HEK293 (cell line): Measurements from ENCODE around the gene SPAG5.

Experiments used
- GFI1B ChIP-seq: fragments of 450-650 bp; formaldehyde crosslinking; IDR thresholded peaks from 2 replicates; pipeline ENCODE4 v1.5.1; 2016; ENCODE audit warnings: missing biosample characterization, missing genetic modification characterization
- GLI4 ChIP-seq: fragments of 450-650 bp; formaldehyde crosslinking; IDR thresholded peaks from 2 replicates; pipeline ENCODE4 v1.5.1; 2016; ENCODE audit warnings: missing biosample characterization, missing genetic modification characterization
- HIC1 ChIP-seq: fragments of 450-650 bp; formaldehyde crosslinking; IDR thresholded peaks from 2 replicates; pipeline ENCODE4 v1.5.1; 2016; ENCODE audit warnings: missing biosample characterization, missing genetic modification characterization
- KLF9 ChIP-seq: fragments of 450-650 bp; formaldehyde crosslinking; IDR thresholded peaks from 2 replicates; pipeline ENCODE4 v1.5.1; 2016; ENCODE audit warnings: missing biosample characterization, missing genetic modification characterization, low read depth
- REPIN1 ChIP-seq: fragments of 450-650 bp; formaldehyde crosslinking; IDR thresholded peaks from 2 replicates; pipeline ENCODE4 v1.5.1; 2017; ENCODE audit warnings: missing biosample characterization, missing genetic modification characterization, low read depth
- SALL2 ChIP-seq: fragments of 450-650 bp; formaldehyde crosslinking; IDR thresholded peaks from 2 replicates; pipeline ENCODE4 v1.5.0; 2017; ENCODE audit warnings: missing biosample characterization, mild to moderate bottlenecking, missing genetic modification characterization, borderline replicate concordance
- SP2 ChIP-seq: fragments of 450-650 bp; formaldehyde crosslinking; IDR thresholded peaks from 2 replicates; pipeline ENCODE4 v1.5.1; 2016; ENCODE audit warnings: missing biosample characterization, missing genetic modification characterization
- WT1 ChIP-seq: fragments of 450-650 bp; formaldehyde crosslinking; IDR thresholded peaks from 2 replicates; pipeline ENCODE4 v1.5.1; 2016; ENCODE audit warnings: missing biosample characterization, missing genetic modification characterization
- ZBTB17 ChIP-seq: fragments of 450-650 bp; formaldehyde crosslinking; IDR thresholded peaks from 2 replicates; pipeline ENCODE4 v1.5.1; 2016; ENCODE audit warnings: missing biosample characterization, missing genetic modification characterization
- ZBTB20 ChIP-seq: fragments of 450-650 bp; formaldehyde crosslinking; IDR thresholded peaks from 2 replicates; pipeline ENCODE4 v1.5.1; 2016; ENCODE audit warnings: missing biosample characterization, missing genetic modification characterization
- ZFP37 ChIP-seq: fragments of 450-650 bp; formaldehyde crosslinking; IDR thresholded peaks from 2 replicates; pipeline ENCODE4 v1.5.1; 2016; ENCODE audit warnings: missing biosample characterization, missing genetic modification characterization
- ZNF121 ChIP-seq: fragments of 450-650 bp; formaldehyde crosslinking; IDR thresholded peaks from 2 replicates; pipeline ENCODE4 v1.5.1; 2016; ENCODE audit warnings: missing biosample characterization, missing genetic modification characterization
- ZNF174 ChIP-seq: fragments of 450-650 bp; formaldehyde crosslinking; IDR thresholded peaks from 2 replicates; pipeline ENCODE4 v1.5.0; 2017; ENCODE audit warnings: missing biosample characterization, mild to moderate bottlenecking, missing genetic modification characterization
- ZNF214 ChIP-seq: fragments of 450-650 bp; formaldehyde crosslinking; IDR thresholded peaks from 2 replicates; pipeline ENCODE4 v1.5.1; 2017; ENCODE audit warnings: missing biosample characterization, mild to moderate bottlenecking, missing genetic modification characterization, borderline replicate concordance
- ZNF274 ChIP-seq, 2 experiments: fragments of 200-500 bp in 1 of 2; fragments of 450-650 bp in 1 of 2; sonication (Bioruptor generic) in 1 of 2; formaldehyde crosslinking in 1 of 2; IDR thresholded peaks; 2 replicates each; pipeline versions ENCODE4 v1.5.1 to v1.6.1; 2014 to 2016; ENCODE audit warnings: borderline replicate concordance in 1 of 2, inconsistent platforms in 1 of 2, low read length in 1 of 2, missing biosample characterization in 1 of 2, missing genetic modification characterization in 1 of 2
- ZNF341 ChIP-seq: fragments of 450-650 bp; formaldehyde crosslinking; IDR thresholded peaks from 2 replicates; pipeline ENCODE4; 2016; ENCODE audit warnings: low read depth, missing biosample characterization, missing genetic modification characterization
- ZNF501 ChIP-seq: fragments of 450-650 bp; formaldehyde crosslinking; IDR thresholded peaks from 2 replicates; pipeline ENCODE4 v1.5.1; 2016; ENCODE audit warnings: missing biosample characterization, missing genetic modification characterization
- ZNF514 ChIP-seq: fragments of 450-650 bp; formaldehyde crosslinking; IDR thresholded peaks from 2 replicates; pipeline ENCODE4 v1.5.1; 2016; ENCODE audit warnings: missing biosample characterization, missing genetic modification characterization
- ZNF530 ChIP-seq: fragments of 450-650 bp; formaldehyde crosslinking; IDR thresholded peaks from 2 replicates; pipeline ENCODE4 v1.5.1; 2016; ENCODE audit warnings: low read depth, missing biosample characterization, missing genetic modification characterization
- ZNF549 ChIP-seq: fragments of 450-650 bp; IDR thresholded peaks from 2 replicates; pipeline ENCODE4 v1.5.1; 2018; ENCODE audit warnings: missing biosample characterization, missing genetic modification characterization, mild to moderate bottlenecking, inconsistent platforms, moderate library complexity
- ZNF560 ChIP-seq: fragments of 450-650 bp; formaldehyde crosslinking; IDR thresholded peaks from 2 replicates; pipeline ENCODE4 v1.5.1; 2017; ENCODE audit warnings: missing biosample characterization, missing genetic modification characterization, borderline replicate concordance
- ZNF580 ChIP-seq: fragments of 450-650 bp; formaldehyde crosslinking; IDR thresholded peaks from 2 replicates; pipeline ENCODE4 v1.5.1; 2016; ENCODE audit warnings: missing biosample characterization, missing genetic modification characterization
- ZNF660 ChIP-seq: fragments of 450-650 bp; IDR thresholded peaks from 2 replicates; pipeline ENCODE4 v1.5.1; 2018; ENCODE audit warnings: missing biosample characterization, mild to moderate bottlenecking, missing genetic modification characterization
- ZNF701 ChIP-seq: fragments of 450-650 bp; formaldehyde crosslinking; IDR thresholded peaks from 2 replicates; pipeline ENCODE4 v1.5.1; 2016; ENCODE audit warnings: missing biosample characterization, missing genetic modification characterization
- ZNF704 ChIP-seq: fragments of 450-650 bp; formaldehyde crosslinking; IDR thresholded peaks from 2 replicates; pipeline ENCODE4 v1.5.1; 2016; ENCODE audit warnings: missing biosample characterization, missing genetic modification characterization
- ZNF785 ChIP-seq: fragments of 450-650 bp; formaldehyde crosslinking; IDR thresholded peaks from 2 replicates; pipeline ENCODE4 v1.5.1; 2016; ENCODE audit warnings: missing biosample characterization, missing genetic modification characterization
- ZSCAN30 ChIP-seq: fragments of 450-650 bp; IDR thresholded peaks from 2 replicates; pipeline ENCODE4 v1.5.1; 2018; ENCODE audit warnings: missing biosample characterization, mild to moderate bottlenecking, missing genetic modification characterization, moderate library complexity
- TF ChIP-seq, protein P1 (sequence below): fragments of 450-650 bp; formaldehyde crosslinking; optimal IDR thresholded peaks from 2 replicates; pipeline ENCODE3; 2016; ENCODE audit warnings: missing biosample characterization, mild to moderate bottlenecking, missing genetic modification characterization
- TF ChIP-seq, protein P2 (sequence below): fragments of 450-650 bp; formaldehyde crosslinking; IDR thresholded peaks from 2 replicates; pipeline ENCODE4 v1.5.1; 2016; ENCODE audit warnings: missing biosample characterization, missing genetic modification characterization
- TF ChIP-seq, protein P3 (sequence below): fragments of 450-650 bp; formaldehyde crosslinking; IDR thresholded peaks from 2 replicates; pipeline ENCODE4 v1.5.1; 2016; ENCODE audit warnings: missing biosample characterization, missing genetic modification characterization

SPAG5 gene

DNA sequence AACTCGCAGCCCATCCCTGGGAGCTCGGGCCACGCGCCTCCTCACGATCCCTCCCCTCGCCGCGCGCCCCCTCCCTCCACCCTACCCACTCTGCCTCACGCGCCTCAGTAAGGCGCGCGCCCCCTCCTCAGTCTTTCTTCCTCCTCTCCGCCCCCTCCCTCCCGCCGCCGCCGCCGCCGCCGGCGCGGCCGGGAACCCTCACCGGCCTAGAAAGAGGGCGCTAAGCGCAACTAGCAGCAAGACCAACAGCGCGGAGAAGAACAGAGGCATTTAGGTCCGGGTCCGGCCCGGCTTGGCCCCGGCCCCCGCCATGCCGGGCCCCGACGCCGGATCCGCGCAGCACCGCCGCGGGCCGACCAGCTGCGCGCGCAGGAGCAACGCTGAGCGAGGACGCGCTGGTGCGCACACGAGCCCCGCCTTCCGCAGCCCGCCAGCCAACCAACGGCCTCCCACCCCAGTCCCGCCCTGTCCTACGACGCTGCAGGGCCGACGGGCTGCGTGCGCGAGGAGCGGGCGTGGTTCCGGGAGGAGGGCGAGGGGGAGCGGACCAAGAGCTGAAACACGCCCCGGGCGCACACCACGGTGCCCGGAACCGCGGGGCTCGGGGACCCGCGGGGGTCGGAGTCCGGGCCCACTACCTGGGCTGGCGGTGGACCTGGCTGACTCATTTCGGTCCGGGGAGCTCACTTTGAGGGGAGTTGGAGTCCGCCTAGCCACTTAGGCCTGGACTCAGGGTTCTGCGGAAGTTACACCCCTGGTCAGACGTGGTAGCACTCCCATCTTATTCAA, 46.2 kb upstream of the SPAG5 start, which contains the start of gene BLTP2 (continued):
- TF ChIP-seq ZNF704 (tag by site-specific recombination) (no peak), ZNF121 (tag by site-specific recombination) (no peak), ZFP37 (tag by site-specific recombination) (no peak), ZNF701 (no peak), ZNF501 (no peak), HIC1 (tag by site-specific recombination) (no peak), ZNF341 (peak; percentile 78), ZNF560 (tag by site-specific recombination) (no peak), GLI4 (tag by site-specific recombination) (no peak), ZNF580 (peak; percentile 55; the same call in 1 of the 2 replicates), ZNF785 (tag by site-specific recombination) (no peak), ZNF530 (tag by site-specific recombination) (no peak), ZSCAN30 (no peak), ZNF660 (tag by site-specific recombination) (0 out of 2 replicates have a peak, but pooled peaks have one; percentile 41), ZNF214 (tag by site-specific recombination) (no peak), GFI1B (tag by site-specific recombination) (no peak), ZNF274 (IDR thresholded peaks at IDR 0.05; ENCODE audit: low read length) (no peak), ZNF274 (tag by site-specific recombination; IDR thresholded peaks at IDR 0.05; ENCODE audit: borderline replicate concordance) (no peak), ZNF514 (tag by site-specific recombination) (no peak), KLF9 (tag by site-specific recombination) (peak; percentile 87), ZNF174 (tag by site-specific recombination) (no peak), ZBTB20 (tag by site-specific recombination) (peak; percentile 61; the same call in 1 of the 2 replicates), SALL2 (no peak), REPIN1 (tag by site-specific recombination) (no peak), SP2 (tag by site-specific recombination) (peak; percentile 93), WT1 (tag by site-specific recombination) (no peak), ZNF549 (no peak), ZBTB17 (tag by site-specific recombination) (peak; percentile 61)
- TF ChIP-seq, protein P1, sequence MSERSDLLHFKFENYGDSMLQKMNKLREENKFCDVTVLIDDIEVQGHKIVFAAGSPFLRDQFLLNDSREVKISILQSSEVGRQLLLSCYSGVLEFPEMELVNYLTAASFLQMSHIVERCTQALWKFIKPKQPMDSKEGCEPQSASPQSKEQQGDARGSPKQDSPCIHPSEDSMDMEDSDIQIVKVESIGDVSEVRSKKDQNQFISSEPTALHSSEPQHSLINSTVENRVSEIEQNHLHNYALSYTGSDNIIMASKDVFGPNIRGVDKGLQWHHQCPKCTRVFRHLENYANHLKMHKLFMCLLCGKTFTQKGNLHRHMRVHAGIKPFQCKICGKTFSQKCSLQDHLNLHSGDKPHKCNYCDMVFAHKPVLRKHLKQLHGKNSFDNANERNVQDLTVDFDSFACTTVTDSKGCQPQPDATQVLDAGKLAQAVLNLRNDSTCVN (tag by site-specific recombination) = peak; percentile 97
- TF ChIP-seq, protein P2, sequence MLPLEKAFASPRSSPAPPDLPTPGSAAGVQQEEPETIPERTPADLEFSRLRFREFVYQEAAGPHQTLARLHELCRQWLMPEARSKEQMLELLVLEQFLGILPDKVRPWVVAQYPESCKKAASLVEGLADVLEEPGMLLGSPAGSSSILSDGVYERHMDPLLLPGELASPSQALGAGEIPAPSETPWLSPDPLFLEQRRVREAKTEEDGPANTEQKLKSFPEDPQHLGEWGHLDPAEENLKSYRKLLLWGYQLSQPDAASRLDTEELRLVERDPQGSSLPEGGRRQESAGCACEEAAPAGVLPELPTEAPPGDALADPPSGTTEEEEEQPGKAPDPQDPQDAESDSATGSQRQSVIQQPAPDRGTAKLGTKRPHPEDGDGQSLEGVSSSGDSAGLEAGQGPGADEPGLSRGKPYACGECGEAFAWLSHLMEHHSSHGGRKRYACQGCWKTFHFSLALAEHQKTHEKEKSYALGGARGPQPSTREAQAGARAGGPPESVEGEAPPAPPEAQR (tag by site-specific recombination) = no peak
- TF ChIP-seq, protein P3, sequence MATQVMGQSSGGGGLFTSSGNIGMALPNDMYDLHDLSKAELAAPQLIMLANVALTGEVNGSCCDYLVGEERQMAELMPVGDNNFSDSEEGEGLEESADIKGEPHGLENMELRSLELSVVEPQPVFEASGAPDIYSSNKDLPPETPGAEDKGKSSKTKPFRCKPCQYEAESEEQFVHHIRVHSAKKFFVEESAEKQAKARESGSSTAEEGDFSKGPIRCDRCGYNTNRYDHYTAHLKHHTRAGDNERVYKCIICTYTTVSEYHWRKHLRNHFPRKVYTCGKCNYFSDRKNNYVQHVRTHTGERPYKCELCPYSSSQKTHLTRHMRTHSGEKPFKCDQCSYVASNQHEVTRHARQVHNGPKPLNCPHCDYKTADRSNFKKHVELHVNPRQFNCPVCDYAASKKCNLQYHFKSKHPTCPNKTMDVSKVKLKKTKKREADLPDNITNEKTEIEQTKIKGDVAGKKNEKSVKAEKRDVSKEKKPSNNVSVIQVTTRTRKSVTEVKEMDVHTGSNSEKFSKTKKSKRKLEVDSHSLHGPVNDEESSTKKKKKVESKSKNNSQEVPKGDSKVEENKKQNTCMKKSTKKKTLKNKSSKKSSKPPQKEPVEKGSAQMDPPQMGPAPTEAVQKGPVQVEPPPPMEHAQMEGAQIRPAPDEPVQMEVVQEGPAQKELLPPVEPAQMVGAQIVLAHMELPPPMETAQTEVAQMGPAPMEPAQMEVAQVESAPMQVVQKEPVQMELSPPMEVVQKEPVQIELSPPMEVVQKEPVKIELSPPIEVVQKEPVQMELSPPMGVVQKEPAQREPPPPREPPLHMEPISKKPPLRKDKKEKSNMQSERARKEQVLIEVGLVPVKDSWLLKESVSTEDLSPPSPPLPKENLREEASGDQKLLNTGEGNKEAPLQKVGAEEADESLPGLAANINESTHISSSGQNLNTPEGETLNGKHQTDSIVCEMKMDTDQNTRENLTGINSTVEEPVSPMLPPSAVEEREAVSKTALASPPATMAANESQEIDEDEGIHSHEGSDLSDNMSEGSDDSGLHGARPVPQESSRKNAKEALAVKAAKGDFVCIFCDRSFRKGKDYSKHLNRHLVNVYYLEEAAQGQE (tag by site-specific recombination) = no peak
